Measurements from ENCODE around the gene TBC1D25. TPM values are rescaled to one million over a fixed set of nuclear protein-coding genes. Genes with fewer than 3 reads are reported as not detected.

The TBC1D25 gene
- total and polyA plus RNA-seq, 4 donors: 2.6 to 5.8 (median 3.3) TPM

DNA sequence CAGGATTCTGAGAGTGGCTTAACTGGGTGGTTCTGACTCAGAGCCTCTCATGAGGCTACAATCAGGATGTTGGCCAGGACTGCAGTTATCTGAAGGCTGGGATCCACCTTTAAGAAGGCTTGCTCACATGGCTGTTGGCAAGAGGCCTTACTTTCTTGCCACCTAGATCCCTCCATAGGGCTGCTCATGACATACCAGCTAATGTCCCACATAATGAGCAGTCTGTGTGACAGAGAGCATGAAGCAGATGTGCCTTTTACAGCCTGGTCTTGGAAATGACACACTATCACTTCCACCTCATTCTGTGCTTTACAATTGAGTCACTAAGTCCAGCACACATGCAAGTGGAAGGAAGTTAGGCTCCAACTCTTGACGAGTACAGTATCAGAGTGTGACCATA is 30.4 kb downstream of the TBC1D25 start:
- Histone ChIP-seq H3K27me3 (ENCODE audit: control insufficient read depth in 4 of 4, insufficient read depth in 4 of 4, low read length in 3 of 4) (no peaks in the 10 kb centered on the region), H3K4me1 (ENCODE audit: control insufficient read depth in 4 of 4, insufficient read depth in 4 of 4, low read length in 3 of 4) (peaks cover 0 to 4% (median 0%) of the 10 kb centered on the region in 4 donors), H3K27ac (ENCODE audit: low read depth in 1 of 2, low read length in 2 of 2) (no peak overlapping the region), H3K36me3 (ENCODE audit: control insufficient read depth in 4 of 4, insufficient read depth in 3 of 4, low read depth in 1 of 4, low read length in 3 of 4) (no peaks in the 10 kb centered on the region), H3K9me3 (ENCODE audit: control insufficient read depth in 4 of 4, low read length in 3 of 4) (no peaks in the 10 kb centered on the region), H3K9ac (ENCODE audit: low read depth in 1 of 2, low read length in 2 of 2) (no peak overlapping the region), H3K4me3 (ENCODE audit: low read depth in 1 of 3, low read length in 3 of 3) (no peak overlapping the region)
- WGBS: 67% methylated on average over 1 of the region's 1 CpG
- DNase-seq (ENCODE audit: low spot score): no peak
- TF ChIP-seq NR2F2 (IDR thresholded peaks at IDR 0.05) (no peak), EGR1 (IDR thresholded peaks at IDR 0.05; ENCODE audit: low read depth in 2 of 2) (no peak), RXRA (IDR thresholded peaks at IDR 0.05) (no peak), TAF1 (conservative IDR thresholded peaks at IDR 0.05) (no peak), YY1 (IDR thresholded peaks at IDR 0.05) (no peak), HNF4A (conservative IDR thresholded peaks at IDR 0.05) (no peak), RAD21 (IDR thresholded peaks at IDR 0.05) (no peak), JUND (IDR thresholded peaks at IDR 0.05) (no peak), GABPA (IDR thresholded peaks at IDR 0.05 in 1 of 2, conservative IDR thresholded peaks at IDR 0.05 in 1 of 2) (no peak), SP1 (IDR thresholded peaks at IDR 0.05) (no peak), FOXA2 (IDR thresholded peaks at IDR 0.05) (no peak), HNF4G (IDR thresholded peaks at IDR 0.05) (no peak)
- TF ChIP-seq, protein P1, sequence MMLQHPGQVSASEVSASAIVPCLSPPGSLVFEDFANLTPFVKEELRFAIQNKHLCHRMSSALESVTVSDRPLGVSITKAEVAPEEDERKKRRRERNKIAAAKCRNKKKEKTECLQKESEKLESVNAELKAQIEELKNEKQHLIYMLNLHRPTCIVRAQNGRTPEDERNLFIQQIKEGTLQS (IDR thresholded peaks at IDR 0.05): no peak
- TF ChIP-seq, protein P2, sequence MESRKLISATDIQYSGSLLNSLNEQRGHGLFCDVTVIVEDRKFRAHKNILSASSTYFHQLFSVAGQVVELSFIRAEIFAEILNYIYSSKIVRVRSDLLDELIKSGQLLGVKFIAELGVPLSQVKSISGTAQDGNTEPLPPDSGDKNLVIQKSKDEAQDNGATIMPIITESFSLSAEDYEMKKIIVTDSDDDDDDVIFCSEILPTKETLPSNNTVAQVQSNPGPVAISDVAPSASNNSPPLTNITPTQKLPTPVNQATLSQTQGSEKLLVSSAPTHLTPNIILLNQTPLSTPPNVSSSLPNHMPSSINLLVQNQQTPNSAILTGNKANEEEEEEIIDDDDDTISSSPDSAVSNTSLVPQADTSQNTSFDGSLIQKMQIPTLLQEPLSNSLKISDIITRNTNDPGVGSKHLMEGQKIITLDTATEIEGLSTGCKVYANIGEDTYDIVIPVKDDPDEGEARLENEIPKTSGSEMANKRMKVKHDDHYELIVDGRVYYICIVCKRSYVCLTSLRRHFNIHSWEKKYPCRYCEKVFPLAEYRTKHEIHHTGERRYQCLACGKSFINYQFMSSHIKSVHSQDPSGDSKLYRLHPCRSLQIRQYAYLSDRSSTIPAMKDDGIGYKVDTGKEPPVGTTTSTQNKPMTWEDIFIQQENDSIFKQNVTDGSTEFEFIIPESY (IDR thresholded peaks at IDR 0.05): no peak
- TF ChIP-seq, protein P3, sequence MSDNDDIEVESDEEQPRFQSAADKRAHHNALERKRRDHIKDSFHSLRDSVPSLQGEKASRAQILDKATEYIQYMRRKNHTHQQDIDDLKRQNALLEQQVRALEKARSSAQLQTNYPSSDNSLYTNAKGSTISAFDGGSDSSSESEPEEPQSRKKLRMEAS (IDR thresholded peaks at IDR 0.05): no peak
- TF ChIP-seq, protein P4, sequence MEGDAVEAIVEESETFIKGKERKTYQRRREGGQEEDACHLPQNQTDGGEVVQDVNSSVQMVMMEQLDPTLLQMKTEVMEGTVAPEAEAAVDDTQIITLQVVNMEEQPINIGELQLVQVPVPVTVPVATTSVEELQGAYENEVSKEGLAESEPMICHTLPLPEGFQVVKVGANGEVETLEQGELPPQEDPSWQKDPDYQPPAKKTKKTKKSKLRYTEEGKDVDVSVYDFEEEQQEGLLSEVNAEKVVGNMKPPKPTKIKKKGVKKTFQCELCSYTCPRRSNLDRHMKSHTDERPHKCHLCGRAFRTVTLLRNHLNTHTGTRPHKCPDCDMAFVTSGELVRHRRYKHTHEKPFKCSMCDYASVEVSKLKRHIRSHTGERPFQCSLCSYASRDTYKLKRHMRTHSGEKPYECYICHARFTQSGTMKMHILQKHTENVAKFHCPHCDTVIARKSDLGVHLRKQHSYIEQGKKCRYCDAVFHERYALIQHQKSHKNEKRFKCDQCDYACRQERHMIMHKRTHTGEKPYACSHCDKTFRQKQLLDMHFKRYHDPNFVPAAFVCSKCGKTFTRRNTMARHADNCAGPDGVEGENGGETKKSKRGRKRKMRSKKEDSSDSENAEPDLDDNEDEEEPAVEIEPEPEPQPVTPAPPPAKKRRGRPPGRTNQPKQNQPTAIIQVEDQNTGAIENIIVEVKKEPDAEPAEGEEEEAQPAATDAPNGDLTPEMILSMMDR (IDR thresholded peaks at IDR 0.05; ENCODE audit: low read depth, low read length, missing input control): no peak

DNA sequence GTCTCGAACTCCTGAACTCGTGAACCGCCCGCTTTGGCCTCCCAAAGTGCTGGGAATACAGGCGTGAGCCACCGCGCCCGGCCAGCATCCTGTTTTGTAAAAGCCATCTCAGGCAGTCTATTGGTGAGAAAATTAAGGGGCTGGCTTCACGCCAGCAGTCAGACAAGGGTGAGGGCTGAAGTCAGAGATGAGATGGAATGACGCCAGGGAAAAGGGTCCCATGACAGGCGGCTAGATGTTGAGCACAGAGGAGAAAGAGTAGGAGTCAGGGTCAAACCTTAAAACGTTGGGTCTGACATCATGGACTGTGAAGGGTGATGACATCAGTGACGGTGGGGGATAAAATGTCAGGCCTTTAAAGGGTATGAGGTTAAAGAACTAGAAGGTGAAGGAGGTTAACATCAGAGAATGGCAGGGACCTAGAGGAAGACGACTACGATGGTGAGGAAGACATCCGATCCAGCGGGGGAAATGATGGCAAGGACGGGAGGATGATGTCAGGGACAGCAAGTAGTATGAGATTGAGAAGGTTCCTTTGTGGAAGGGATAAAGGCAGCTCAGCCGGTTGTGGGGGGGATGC is 34.3 kb downstream of the TBC1D25 start:
- Histone ChIP-seq H3K4me3 (ENCODE audit: low read depth in 1 of 3, low read length in 3 of 3) (peak overlapping the region; percentile 52 to 95 (median 73)), H3K4me1 (ENCODE audit: control insufficient read depth in 4 of 4, insufficient read depth in 4 of 4, low read length in 3 of 4) (peaks cover 2 to 14% (median 5%) of the 10 kb centered on the region in 4 donors), H3K27me3 (ENCODE audit: control insufficient read depth in 4 of 4, insufficient read depth in 4 of 4, low read length in 3 of 4) (no peaks in the 10 kb centered on the region), H3K27ac (ENCODE audit: low read depth in 1 of 2, low read length in 2 of 2) (peak overlapping the region; percentile 99), H3K9ac (ENCODE audit: low read depth in 1 of 2, low read length in 2 of 2) (peak overlapping the region; percentile 52 to 75), H3K9me3 (ENCODE audit: control insufficient read depth in 4 of 4, low read length in 3 of 4) (no peaks in the 10 kb centered on the region), H3K36me3 (ENCODE audit: control insufficient read depth in 4 of 4, insufficient read depth in 3 of 4, low read depth in 1 of 4, low read length in 3 of 4) (peaks cover 5 to 27% (median 20%) of the 10 kb centered on the region in 4 donors)
- WGBS: 37% methylated on average over 19 of the region's 19 CpGs
- DNase-seq (ENCODE audit: low spot score): peak; percentile 35
- TF ChIP-seq NR2F2 (IDR thresholded peaks at IDR 0.05): peak; percentile 72
- TF ChIP-seq, protein P5, sequence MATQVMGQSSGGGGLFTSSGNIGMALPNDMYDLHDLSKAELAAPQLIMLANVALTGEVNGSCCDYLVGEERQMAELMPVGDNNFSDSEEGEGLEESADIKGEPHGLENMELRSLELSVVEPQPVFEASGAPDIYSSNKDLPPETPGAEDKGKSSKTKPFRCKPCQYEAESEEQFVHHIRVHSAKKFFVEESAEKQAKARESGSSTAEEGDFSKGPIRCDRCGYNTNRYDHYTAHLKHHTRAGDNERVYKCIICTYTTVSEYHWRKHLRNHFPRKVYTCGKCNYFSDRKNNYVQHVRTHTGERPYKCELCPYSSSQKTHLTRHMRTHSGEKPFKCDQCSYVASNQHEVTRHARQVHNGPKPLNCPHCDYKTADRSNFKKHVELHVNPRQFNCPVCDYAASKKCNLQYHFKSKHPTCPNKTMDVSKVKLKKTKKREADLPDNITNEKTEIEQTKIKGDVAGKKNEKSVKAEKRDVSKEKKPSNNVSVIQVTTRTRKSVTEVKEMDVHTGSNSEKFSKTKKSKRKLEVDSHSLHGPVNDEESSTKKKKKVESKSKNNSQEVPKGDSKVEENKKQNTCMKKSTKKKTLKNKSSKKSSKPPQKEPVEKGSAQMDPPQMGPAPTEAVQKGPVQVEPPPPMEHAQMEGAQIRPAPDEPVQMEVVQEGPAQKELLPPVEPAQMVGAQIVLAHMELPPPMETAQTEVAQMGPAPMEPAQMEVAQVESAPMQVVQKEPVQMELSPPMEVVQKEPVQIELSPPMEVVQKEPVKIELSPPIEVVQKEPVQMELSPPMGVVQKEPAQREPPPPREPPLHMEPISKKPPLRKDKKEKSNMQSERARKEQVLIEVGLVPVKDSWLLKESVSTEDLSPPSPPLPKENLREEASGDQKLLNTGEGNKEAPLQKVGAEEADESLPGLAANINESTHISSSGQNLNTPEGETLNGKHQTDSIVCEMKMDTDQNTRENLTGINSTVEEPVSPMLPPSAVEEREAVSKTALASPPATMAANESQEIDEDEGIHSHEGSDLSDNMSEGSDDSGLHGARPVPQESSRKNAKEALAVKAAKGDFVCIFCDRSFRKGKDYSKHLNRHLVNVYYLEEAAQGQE (IDR thresholded peaks at IDR 0.05): no peak

Data from liver (tissue), 9 donors.